WTC11 (cell line): Measurements from ENCODE around the gene IQCE. TPM values are rescaled to one million over a fixed set of nuclear protein-coding genes. Genes with fewer than 3 reads are reported as not detected.

Experiments used
- ATAC-seq: fragments of 200-7000 bp; cut with Tn5 transposase; 2 replicates; pipeline ENCODE4 v1.10.0; 2021; ENCODE audit warnings: mild to moderate bottlenecking, moderate library complexity
- CTCF ChIA-PET: fragments of 300-600 bp; sonication (Branson Sonifier 250); formaldehyde crosslinking; loops from one replicate; lab custom pipeline; 2021; ENCODE audit warnings: antibody characterized with exemption; lab: Charles Lee
- POLR2A ChIA-PET: fragments of 350-600 bp; sonication (Branson Sonifier 250); formaldehyde crosslinking; loops from one replicate; lab custom pipeline; 2021; ENCODE audit warnings: antibody characterized with exemption; lab: Charles Lee
- DNase-seq: peaks from one replicate; pipeline ENCODE4 v3.0.0; 2021; ENCODE audit warnings: low spot score
- H3K27ac Mint-ChIP-seq: 2 replicates; pipeline ENCODE4 v1.8.0; 2021; ENCODE audit warnings: mixed read lengths
- H3K27me3 Mint-ChIP-seq: 2 replicates; pipeline ENCODE4 v1.8.0; 2021; ENCODE audit warnings: low read depth, mild to moderate bottlenecking, moderate library complexity, mixed read lengths
- H3K36me3 Mint-ChIP-seq: 2 replicates; pipeline ENCODE4 v1.8.0; 2021; ENCODE audit warnings: mixed read lengths
- H3K4me1 Mint-ChIP-seq: 2 replicates; pipeline ENCODE4 v1.8.0; 2022; ENCODE audit warnings: mixed read lengths
- H3K4me3 Mint-ChIP-seq: 2 replicates; pipeline ENCODE4 v1.8.0; 2021; ENCODE audit warnings: mild to moderate bottlenecking, moderate library complexity, mixed read lengths
- H3K9me3 Mint-ChIP-seq: 2 replicates; pipeline ENCODE4 v1.8.0; 2021; ENCODE audit warnings: mixed read lengths
- EMX1 ChIP-seq: fragments of 250-450 bp; sonication (Bioruptor Pico); IDR thresholded peaks from 2 replicates; pipeline ENCODE4 v1.8.0; 2021; ENCODE audit warnings: mild to moderate bottlenecking
- ETV6 ChIP-seq: sonication (generic); formaldehyde crosslinking; IDR thresholded peaks from 2 replicates; pipeline ENCODE4 v1.8.1; 2022; ENCODE audit warnings: mild to moderate bottlenecking, missing genetic modification reagents
- FOXP1 ChIP-seq: sonication (generic); formaldehyde crosslinking; IDR thresholded peaks from 2 replicates; pipeline ENCODE4 v1.8.0; 2022; ENCODE audit warnings: missing genetic modification reagents, mild to moderate bottlenecking, moderate library complexity, borderline replicate concordance
- NFATC4 ChIP-seq: fragments of 250-450 bp; sonication (Bioruptor Pico); IDR thresholded peaks from 2 replicates; pipeline ENCODE4 v1.9.0; 2021; ENCODE audit warnings: mild to moderate bottlenecking
- NFYB ChIP-seq: sonication (generic); formaldehyde crosslinking; conservative IDR thresholded peaks from 2 replicates; pipeline ENCODE4 v1.8.0; 2022; ENCODE audit warnings: low read depth, missing genetic modification reagents
- TEAD1 ChIP-seq: sonication (generic); formaldehyde crosslinking; IDR thresholded peaks from 2 replicates; pipeline ENCODE4 v1.8.0; 2022; ENCODE audit warnings: mild to moderate bottlenecking, missing genetic modification reagents
- TP53 ChIP-seq: sonication (generic); formaldehyde crosslinking; IDR thresholded peaks from 2 replicates; pipeline ENCODE4 v1.8.1; 2023; ENCODE audit warnings: mild to moderate bottlenecking, missing genetic modification reagents
- ZNF121 ChIP-seq: sonication (generic); formaldehyde crosslinking; IDR thresholded peaks from 2 replicates; pipeline ENCODE4 v1.8.0; 2023; ENCODE audit warnings: missing genetic modification reagents
- ZNF416 ChIP-seq: fragments of 250-450 bp; sonication (Bioruptor Pico); IDR thresholded peaks from 2 replicates; pipeline ENCODE4 v1.9.0; 2021; ENCODE audit warnings: mild to moderate bottlenecking, inconsistent platforms
- total RNA-seq: library from RNA; stranded (reverse); gene quantifications from 3 replicates; pipeline ENCODE4 v1.2.3, GENCODE V29; 2021
- TF ChIP-seq, protein P1 (sequence below): sonication (generic); formaldehyde crosslinking; IDR thresholded peaks from 2 replicates; pipeline ENCODE4 v1.8.0; 2022; ENCODE audit warnings: mild to moderate bottlenecking, missing genetic modification reagents
- TF ChIP-seq, protein P2 (sequence below): fragments of 250-450 bp; sonication (Bioruptor Pico); IDR thresholded peaks from 2 replicates; pipeline ENCODE4 v2.1.2; 2022; ENCODE audit warnings: mild to moderate bottlenecking, moderate library complexity
- TF ChIP-seq, protein P3 (sequence below): sonication (generic); formaldehyde crosslinking; IDR thresholded peaks from 2 replicates; pipeline ENCODE4 v1.8.0; 2023; ENCODE audit warnings: mild to moderate bottlenecking, missing genetic modification reagents
- TF ChIP-seq, protein P4 (sequence below): sonication (generic); formaldehyde crosslinking; IDR thresholded peaks from 2 replicates; pipeline ENCODE4 v1.8.0; 2022; ENCODE audit warnings: missing genetic modification reagents
- TF ChIP-seq, protein P5 (sequence below): sonication (generic); formaldehyde crosslinking; conservative IDR thresholded peaks from 2 replicates; pipeline ENCODE4 v1.8.1; 2023; ENCODE audit warnings: mild to moderate bottlenecking, low read depth, missing genetic modification reagents, moderate library complexity
- TF ChIP-seq, protein P6 (sequence below): sonication (generic); formaldehyde crosslinking; IDR thresholded peaks from 2 replicates; pipeline ENCODE4 v1.8.1; 2022; ENCODE audit warnings: missing genetic modification reagents, borderline replicate concordance
- TF ChIP-seq, protein P7 (sequence below): fragments of 250-450 bp; sonication (Bioruptor Pico); IDR thresholded peaks from 2 replicates; pipeline ENCODE4 v1.9.0; 2021; ENCODE audit warnings: moderate library complexity, mild to moderate bottlenecking, inconsistent platforms, borderline replicate concordance

The IQCE gene
- total RNA-seq, 1 experiment from 2014 or later: 4.4 TPM

DNA sequence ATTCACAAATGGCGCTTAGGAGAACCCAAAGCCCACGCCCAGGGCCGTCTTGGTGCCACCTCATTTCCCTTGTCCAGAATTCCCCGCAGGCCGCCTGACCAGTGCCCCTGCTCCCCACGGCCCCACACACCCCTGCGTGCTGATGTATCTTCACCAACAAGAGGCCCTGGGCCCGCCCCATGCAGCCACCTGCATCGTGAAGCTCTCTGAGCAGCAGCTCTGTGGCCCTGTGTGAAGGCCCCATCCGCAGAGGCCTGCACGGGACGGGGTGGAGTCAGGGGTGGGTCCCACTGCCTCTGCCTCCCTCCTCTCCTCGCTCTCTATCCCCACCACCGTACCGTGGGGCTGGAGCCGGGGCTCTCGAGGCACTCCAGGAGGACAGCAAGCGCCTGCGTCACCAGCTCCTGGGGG, 18.1 kb upstream of the IQCE start:
- ChIA-PET POLR2A (no interaction called here), CTCF (no interaction called here)
- H3K27ac Mint-ChIP-seq: no peak overlapping the region
- ATAC-seq: no peak
- peaks cover 13% of the 10 kb centered on the region for H3K36me3 Mint-ChIP-seq
- H3K9me3 Mint-ChIP-seq: no peaks in the 10 kb centered on the region
- H3K4me3 Mint-ChIP-seq: no peak overlapping the region
- no peaks in the 10 kb centered on the region for H3K4me1 Mint-ChIP-seq
- TF ChIP-seq, protein P1, sequence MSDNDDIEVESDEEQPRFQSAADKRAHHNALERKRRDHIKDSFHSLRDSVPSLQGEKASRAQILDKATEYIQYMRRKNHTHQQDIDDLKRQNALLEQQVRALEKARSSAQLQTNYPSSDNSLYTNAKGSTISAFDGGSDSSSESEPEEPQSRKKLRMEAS (CRISPR knock-in tag): no peak
- TF ChIP-seq, protein P2, sequence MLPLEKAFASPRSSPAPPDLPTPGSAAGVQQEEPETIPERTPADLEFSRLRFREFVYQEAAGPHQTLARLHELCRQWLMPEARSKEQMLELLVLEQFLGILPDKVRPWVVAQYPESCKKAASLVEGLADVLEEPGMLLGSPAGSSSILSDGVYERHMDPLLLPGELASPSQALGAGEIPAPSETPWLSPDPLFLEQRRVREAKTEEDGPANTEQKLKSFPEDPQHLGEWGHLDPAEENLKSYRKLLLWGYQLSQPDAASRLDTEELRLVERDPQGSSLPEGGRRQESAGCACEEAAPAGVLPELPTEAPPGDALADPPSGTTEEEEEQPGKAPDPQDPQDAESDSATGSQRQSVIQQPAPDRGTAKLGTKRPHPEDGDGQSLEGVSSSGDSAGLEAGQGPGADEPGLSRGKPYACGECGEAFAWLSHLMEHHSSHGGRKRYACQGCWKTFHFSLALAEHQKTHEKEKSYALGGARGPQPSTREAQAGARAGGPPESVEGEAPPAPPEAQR (CRISPR knock-in tag): no peak
- no peak for DNase-seq
- H3K27me3 Mint-ChIP-seq: no peaks in the 10 kb centered on the region

DNA sequence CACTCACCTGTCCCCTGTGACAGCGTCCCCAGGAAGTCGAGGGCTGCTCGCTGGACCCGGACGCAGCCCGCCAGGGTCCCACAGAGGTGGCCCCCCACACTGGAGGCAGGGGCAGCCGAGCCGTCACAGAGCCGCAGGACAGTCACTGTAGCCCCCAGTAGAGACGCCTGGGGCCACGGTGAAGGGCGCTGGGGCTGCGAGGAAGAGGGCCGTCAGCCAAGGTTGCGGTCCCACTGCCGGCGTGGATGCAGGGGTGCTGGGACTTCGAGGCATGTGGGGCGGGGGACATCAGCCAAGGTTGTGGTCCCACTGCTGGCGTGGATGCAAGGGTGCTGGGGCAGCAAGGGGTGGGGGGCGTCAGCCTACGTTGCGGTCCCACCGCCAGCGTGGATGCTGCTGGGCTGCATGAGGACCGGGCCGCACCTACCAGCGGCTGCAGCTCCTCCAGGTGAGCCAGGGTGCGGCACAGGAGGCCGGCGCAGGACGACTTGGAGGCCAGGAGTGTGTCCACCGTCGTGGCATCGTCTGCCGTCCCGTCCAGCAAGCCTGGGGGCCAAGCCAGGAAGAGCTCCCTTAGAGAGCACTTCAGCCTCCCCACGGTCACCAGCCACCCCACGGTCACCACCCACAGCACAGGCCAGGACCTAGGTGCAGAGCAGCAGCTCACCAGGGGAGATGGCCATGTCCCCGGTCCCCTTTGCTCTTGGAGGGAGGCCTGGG, 17.3 kb upstream of the IQCE start:
- no peaks in the 10 kb centered on the region for H3K27me3 Mint-ChIP-seq
- no peaks in the 10 kb centered on the region for H3K4me1 Mint-ChIP-seq
- peaks cover 21% of the 10 kb centered on the region for H3K36me3 Mint-ChIP-seq
- ChIA-PET POLR2A (no interaction called here), CTCF (no interaction called here)
- no peak for ATAC-seq
- DNase-seq: no peak
- no peak overlapping the region for H3K27ac Mint-ChIP-seq
- H3K4me3 Mint-ChIP-seq: no peak overlapping the region
- no peaks in the 10 kb centered on the region for H3K9me3 Mint-ChIP-seq
- TF ChIP-seq ZNF416 (CRISPR knock-in tag): no peak
- no peak for TF ChIP-seq ZNF121 (CRISPR knock-in tag)
- TF ChIP-seq FOXP1 (CRISPR knock-in tag): no peak
- TF ChIP-seq ETV6 (CRISPR knock-in tag): no peak

DNA sequence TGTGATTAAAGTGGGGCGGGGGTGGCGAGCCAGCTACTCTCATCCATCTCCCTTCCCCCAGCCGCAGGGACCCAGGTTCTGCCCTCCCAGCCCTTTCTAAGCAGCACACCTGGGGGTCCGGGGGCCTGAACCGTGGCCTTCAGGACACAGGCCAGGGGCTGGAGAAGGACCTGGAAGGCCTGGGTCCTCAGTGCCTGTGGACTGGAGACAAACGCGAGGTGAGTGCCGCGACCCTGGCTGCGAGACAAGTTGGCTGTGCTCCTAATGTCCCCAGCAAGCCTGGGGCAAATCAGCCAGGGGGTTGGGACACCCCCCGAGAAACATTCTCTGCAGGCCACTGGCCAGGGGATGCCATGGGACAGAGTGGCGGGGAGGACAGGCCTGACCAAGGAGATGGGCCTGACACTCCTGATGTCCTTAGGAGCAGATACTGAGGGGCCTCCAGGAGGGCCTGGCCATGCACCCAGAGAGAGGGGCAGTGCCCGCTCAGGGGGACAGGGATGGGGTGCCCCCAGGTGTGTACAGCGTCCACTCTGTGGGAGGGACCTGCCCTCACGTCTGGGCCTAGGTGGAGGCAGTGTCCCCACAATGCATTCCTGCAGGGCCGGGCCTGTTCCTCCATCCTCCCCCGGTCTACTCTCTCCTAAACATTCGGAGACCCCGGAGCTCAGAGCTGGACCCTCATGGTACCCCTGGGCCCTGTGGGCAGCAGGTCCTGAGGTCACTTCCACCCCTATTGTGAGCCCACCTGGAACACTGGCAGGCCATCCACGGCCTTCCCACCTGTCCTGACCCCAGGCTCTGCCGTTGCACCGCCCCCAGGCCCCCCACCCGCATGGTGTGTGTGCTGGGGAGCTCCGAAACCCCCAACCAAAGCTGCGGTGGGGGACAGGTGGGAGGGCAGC, 16.5 kb upstream of the IQCE start:
- POLR2A ChIA-PET: no interaction called here
- H3K9me3 Mint-ChIP-seq: no peaks in the 10 kb centered on the region
- CTCF ChIA-PET: interaction anchor here (1.5 kb wide), 1 partner anchor 74 kb away, joined by 6 read pairs; no protein-coding TSS in a partner anchor
- peaks cover 27% of the 10 kb centered on the region for H3K36me3 Mint-ChIP-seq
- no peaks in the 10 kb centered on the region for H3K4me1 Mint-ChIP-seq
- H3K4me3 Mint-ChIP-seq: no peak overlapping the region
- H3K27ac Mint-ChIP-seq: no peak overlapping the region
- no peak for ATAC-seq
- no peaks in the 10 kb centered on the region for H3K27me3 Mint-ChIP-seq
- no peak for DNase-seq
- TF ChIP-seq NFYB: no peak
- TF ChIP-seq, protein P3, sequence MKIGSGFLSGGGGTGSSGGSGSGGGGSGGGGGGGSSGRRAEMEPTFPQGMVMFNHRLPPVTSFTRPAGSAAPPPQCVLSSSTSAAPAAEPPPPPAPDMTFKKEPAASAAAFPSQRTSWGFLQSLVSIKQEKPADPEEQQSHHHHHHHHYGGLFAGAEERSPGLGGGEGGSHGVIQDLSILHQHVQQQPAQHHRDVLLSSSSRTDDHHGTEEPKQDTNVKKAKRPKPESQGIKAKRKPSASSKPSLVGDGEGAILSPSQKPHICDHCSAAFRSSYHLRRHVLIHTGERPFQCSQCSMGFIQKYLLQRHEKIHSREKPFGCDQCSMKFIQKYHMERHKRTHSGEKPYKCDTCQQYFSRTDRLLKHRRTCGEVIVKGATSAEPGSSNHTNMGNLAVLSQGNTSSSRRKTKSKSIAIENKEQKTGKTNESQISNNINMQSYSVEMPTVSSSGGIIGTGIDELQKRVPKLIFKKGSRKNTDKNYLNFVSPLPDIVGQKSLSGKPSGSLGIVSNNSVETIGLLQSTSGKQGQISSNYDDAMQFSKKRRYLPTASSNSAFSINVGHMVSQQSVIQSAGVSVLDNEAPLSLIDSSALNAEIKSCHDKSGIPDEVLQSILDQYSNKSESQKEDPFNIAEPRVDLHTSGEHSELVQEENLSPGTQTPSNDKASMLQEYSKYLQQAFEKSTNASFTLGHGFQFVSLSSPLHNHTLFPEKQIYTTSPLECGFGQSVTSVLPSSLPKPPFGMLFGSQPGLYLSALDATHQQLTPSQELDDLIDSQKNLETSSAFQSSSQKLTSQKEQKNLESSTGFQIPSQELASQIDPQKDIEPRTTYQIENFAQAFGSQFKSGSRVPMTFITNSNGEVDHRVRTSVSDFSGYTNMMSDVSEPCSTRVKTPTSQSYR (CRISPR knock-in tag): no peak
- no peak for TF ChIP-seq TEAD1 (CRISPR knock-in tag)
- no peak for TF ChIP-seq EMX1 (CRISPR knock-in tag)
- TF ChIP-seq ETV6 (CRISPR knock-in tag): no peak
- no peak for TF ChIP-seq TP53
- no peak for TF ChIP-seq NFATC4 (CRISPR knock-in tag)
- TF ChIP-seq, protein P4, sequence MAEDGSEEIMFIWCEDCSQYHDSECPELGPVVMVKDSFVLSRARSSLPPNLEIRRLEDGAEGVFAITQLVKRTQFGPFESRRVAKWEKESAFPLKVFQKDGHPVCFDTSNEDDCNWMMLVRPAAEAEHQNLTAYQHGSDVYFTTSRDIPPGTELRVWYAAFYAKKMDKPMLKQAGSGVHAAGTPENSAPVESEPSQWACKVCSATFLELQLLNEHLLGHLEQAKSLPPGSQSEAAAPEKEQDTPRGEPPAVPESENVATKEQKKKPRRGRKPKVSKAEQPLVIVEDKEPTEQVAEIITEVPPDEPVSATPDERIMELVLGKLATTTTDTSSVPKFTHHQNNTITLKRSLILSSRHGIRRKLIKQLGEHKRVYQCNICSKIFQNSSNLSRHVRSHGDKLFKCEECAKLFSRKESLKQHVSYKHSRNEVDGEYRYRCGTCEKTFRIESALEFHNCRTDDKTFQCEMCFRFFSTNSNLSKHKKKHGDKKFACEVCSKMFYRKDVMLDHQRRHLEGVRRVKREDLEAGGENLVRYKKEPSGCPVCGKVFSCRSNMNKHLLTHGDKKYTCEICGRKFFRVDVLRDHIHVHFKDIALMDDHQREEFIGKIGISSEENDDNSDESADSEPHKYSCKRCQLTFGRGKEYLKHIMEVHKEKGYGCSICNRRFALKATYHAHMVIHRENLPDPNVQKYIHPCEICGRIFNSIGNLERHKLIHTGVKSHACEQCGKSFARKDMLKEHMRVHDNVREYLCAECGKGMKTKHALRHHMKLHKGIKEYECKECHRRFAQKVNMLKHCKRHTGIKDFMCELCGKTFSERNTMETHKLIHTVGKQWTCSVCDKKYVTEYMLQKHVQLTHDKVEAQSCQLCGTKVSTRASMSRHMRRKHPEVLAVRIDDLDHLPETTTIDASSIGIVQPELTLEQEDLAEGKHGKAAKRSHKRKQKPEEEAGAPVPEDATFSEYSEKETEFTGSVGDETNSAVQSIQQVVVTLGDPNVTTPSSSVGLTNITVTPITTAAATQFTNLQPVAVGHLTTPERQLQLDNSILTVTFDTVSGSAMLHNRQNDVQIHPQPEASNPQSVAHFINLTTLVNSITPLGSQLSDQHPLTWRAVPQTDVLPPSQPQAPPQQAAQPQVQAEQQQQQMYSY (CRISPR knock-in tag): no peak
- TF ChIP-seq, protein P5, sequence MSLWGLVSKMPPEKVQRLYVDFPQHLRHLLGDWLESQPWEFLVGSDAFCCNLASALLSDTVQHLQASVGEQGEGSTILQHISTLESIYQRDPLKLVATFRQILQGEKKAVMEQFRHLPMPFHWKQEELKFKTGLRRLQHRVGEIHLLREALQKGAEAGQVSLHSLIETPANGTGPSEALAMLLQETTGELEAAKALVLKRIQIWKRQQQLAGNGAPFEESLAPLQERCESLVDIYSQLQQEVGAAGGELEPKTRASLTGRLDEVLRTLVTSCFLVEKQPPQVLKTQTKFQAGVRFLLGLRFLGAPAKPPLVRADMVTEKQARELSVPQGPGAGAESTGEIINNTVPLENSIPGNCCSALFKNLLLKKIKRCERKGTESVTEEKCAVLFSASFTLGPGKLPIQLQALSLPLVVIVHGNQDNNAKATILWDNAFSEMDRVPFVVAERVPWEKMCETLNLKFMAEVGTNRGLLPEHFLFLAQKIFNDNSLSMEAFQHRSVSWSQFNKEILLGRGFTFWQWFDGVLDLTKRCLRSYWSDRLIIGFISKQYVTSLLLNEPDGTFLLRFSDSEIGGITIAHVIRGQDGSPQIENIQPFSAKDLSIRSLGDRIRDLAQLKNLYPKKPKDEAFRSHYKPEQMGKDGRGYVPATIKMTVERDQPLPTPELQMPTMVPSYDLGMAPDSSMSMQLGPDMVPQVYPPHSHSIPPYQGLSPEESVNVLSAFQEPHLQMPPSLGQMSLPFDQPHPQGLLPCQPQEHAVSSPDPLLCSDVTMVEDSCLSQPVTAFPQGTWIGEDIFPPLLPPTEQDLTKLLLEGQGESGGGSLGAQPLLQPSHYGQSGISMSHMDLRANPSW (CRISPR knock-in tag): no peak
- TF ChIP-seq, protein P6, sequence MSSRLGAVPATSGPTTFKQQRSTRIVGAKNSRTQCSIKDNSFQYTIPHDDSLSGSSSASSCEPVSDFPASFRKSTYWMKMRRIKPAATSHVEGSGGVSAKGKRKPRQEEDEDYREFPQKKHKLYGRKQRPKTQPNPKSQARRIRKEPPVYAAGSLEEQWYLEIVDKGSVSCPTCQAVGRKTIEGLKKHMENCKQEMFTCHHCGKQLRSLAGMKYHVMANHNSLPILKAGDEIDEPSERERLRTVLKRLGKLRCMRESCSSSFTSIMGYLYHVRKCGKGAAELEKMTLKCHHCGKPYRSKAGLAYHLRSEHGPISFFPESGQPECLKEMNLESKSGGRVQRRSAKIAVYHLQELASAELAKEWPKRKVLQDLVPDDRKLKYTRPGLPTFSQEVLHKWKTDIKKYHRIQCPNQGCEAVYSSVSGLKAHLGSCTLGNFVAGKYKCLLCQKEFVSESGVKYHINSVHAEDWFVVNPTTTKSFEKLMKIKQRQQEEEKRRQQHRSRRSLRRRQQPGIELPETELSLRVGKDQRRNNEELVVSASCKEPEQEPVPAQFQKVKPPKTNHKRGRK: no peak
- TF ChIP-seq, protein P7, sequence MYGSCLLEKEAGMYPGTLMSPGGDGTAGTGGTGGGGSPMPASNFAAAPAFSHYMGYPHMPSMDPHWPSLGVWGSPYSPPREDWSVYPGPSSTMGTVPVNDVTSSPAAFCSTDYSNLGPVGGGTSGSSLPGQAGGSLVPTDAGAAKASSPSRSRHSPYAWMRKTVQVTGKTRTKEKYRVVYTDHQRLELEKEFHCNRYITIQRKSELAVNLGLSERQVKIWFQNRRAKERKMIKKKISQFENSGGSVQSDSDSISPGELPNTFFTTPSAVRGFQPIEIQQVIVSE (CRISPR knock-in tag): no peak
